Measurements from ENCODE around the gene GAREM1.

GAREM1 gene

GRCh38 chr18:32274307-32274706, 196.4 kb downstream of the GAREM1 start:
- in situ Hi-C loops (cut with HindIII; ENCODE audit: low sequenced_read_pairs) = no loop called here

- in situ Hi-C loops (cut with HindIII; ENCODE audit: low sequenced_read_pairs) = no loop called here
Observed at GRCh38 chr18:32271672-32272208, 198.9 kb downstream of the GAREM1 start.

GRCh38 chr18:32270341-32270740, 200.3 kb downstream of the GAREM1 start:
- in situ Hi-C loops (cut with HindIII; ENCODE audit: low sequenced_read_pairs) = no loop called here

GRCh38 chr18:32267463-32267862, 203.2 kb downstream of the GAREM1 start:
- in situ Hi-C loops (cut with HindIII; ENCODE audit: low sequenced_read_pairs) = no loop called here

GRCh38 chr18:32264401-32264800, 206.3 kb downstream of the GAREM1 start:
- in situ Hi-C loops (cut with HindIII; ENCODE audit: low sequenced_read_pairs) = no loop called here

- in situ Hi-C loops (cut with HindIII; ENCODE audit: low sequenced_read_pairs) = no loop called here
Observed at GRCh38 chr18:32262092-32262491, 208.6 kb downstream of the GAREM1 start.

GRCh38 chr18:32261003-32261402, 209.7 kb downstream of the GAREM1 start:
- in situ Hi-C loops (cut with HindIII; ENCODE audit: low sequenced_read_pairs) = no loop called here

- in situ Hi-C loops (cut with HindIII; ENCODE audit: low sequenced_read_pairs) = no loop called here
Observed at GRCh38 chr18:32259553-32259952, 211.1 kb downstream of the GAREM1 start.

GRCh38 chr18:32258558-32259204, 212.0 kb downstream of the GAREM1 start:
- in situ Hi-C loops (cut with HindIII; ENCODE audit: low sequenced_read_pairs) = no loop called here

GRCh38 chr18:32258148-32258547, 212.5 kb downstream of the GAREM1 start:
- in situ Hi-C loops (cut with HindIII; ENCODE audit: low sequenced_read_pairs) = no loop called here

- in situ Hi-C loops (cut with HindIII; ENCODE audit: low sequenced_read_pairs) = no loop called here
Observed at GRCh38 chr18:32257084-32257785, 213.4 kb downstream of the GAREM1 start.

GRCh38 chr18:32255570-32255969, 215.1 kb downstream of the GAREM1 start:
- in situ Hi-C loops (cut with HindIII; ENCODE audit: low sequenced_read_pairs) = no loop called here

GRCh38 chr18:32252141-32252860, 218.4 kb downstream of the GAREM1 start:
- in situ Hi-C loops (cut with HindIII; ENCODE audit: low sequenced_read_pairs) = no loop called here

GRCh38 chr18:32251466-32251865, 219.2 kb downstream of the GAREM1 start:
- in situ Hi-C loops (cut with HindIII; ENCODE audit: low sequenced_read_pairs) = no loop called here

GRCh38 chr18:32249147-32249929, 221.3 kb downstream of the GAREM1 start:
- in situ Hi-C loops (cut with HindIII; ENCODE audit: low sequenced_read_pairs) = loop anchor here (5.0 kb wide), 1 partner anchor 47 kb away; no protein-coding TSS in a partner anchor

GRCh38 chr18:32244881-32245280, 225.8 kb downstream of the GAREM1 start:
- in situ Hi-C loops (cut with HindIII; ENCODE audit: low sequenced_read_pairs) = loop anchor here (5.0 kb wide), 1 partner anchor 43 kb away; no protein-coding TSS in a partner anchor

GRCh38 chr18:32243358-32243757, 227.3 kb downstream of the GAREM1 start:
- in situ Hi-C loops (cut with HindIII; ENCODE audit: low sequenced_read_pairs) = no loop called here

GRCh38 chr18:32242395-32242794, 228.3 kb downstream of the GAREM1 start:
- in situ Hi-C loops (cut with HindIII; ENCODE audit: low sequenced_read_pairs) = no loop called here

GRCh38 chr18:32238635-32239268, 231.9 kb downstream of the GAREM1 start:
- in situ Hi-C loops (cut with HindIII; ENCODE audit: low sequenced_read_pairs) = no loop called here

GRCh38 chr18:32237049-32237448, 233.6 kb downstream of the GAREM1 start:
- in situ Hi-C loops (cut with HindIII; ENCODE audit: low sequenced_read_pairs) = no loop called here

Measured in endothelial cell of hepatic sinusoid (primary cell).